ENCODE data around the gene SLF2.

Gene SLF2

DNA sequence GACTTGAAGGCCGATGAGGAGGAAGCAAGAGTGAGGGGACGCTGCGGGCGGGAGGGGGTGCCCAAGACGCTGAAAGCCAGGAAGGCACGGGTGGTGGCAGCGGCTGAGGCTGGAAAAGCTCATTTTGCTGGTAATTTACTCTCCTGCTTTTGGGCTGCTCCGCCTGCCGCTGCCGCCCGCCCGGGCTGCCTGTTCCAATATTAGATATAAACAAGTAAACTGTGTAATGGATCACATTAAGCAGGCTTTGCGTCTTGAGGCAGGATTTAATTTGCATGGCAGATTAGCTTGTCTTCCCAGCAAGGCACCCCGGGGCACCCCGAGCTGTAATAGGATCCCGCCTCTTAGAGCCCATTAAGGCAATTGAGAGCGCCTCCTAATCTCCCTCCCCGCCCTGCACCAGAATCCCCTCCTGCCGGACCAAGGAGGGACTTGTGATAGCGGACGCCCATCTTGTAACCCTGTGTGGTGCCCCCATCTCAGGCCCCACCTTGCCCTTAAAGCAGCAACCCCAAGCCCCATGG lies 46.1 kb upstream of the SLF2 start:
- no peak overlapping the region for H3K4me3 ChIP-seq (replicated peaks; ENCODE audit: low read depth, low read length)
- TF ChIP-seq, protein P1, sequence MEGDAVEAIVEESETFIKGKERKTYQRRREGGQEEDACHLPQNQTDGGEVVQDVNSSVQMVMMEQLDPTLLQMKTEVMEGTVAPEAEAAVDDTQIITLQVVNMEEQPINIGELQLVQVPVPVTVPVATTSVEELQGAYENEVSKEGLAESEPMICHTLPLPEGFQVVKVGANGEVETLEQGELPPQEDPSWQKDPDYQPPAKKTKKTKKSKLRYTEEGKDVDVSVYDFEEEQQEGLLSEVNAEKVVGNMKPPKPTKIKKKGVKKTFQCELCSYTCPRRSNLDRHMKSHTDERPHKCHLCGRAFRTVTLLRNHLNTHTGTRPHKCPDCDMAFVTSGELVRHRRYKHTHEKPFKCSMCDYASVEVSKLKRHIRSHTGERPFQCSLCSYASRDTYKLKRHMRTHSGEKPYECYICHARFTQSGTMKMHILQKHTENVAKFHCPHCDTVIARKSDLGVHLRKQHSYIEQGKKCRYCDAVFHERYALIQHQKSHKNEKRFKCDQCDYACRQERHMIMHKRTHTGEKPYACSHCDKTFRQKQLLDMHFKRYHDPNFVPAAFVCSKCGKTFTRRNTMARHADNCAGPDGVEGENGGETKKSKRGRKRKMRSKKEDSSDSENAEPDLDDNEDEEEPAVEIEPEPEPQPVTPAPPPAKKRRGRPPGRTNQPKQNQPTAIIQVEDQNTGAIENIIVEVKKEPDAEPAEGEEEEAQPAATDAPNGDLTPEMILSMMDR (IDR thresholded peaks at IDR 0.05; ENCODE audit: low read length, missing control alignments): no peak
- no peak for DNase-seq (ENCODE audit: low read depth)

DNA sequence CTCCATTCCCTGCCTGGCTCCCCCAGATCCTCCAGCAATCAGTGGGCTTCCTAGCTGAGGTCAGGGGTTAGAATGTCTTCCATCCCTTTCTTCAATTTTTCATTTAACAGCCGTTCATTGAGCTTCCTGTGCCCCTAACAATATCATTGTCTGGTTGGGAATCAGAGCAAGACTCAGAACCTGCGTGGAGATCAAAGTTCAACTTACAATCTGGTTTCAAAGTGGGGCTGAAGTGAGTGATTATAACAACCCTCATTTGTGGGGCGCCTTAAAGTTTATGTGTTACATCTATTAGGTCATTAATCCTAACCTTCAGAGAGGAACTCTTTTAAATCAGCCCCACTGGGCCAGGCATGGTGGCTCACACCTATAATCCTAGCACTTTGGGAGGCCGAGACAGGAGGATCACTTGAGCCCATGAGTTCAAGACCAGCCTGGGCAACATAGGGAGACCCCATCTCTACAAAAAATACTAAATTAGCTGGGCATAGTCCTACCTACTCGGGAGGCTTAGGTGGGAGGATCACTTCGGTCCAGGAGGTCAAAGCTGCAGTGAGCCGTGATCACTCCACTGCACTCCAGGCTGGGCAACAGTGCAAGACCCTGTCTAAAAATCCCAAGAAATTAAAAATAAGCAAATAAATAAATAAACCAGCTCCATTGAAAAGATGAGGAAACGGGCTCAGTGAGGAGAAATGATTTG lies 45.4 kb upstream of the SLF2 start:
- no peak overlapping the region for H3K4me3 ChIP-seq (replicated peaks; ENCODE audit: low read depth, low read length)
- no peak for DNase-seq (ENCODE audit: low read depth)
- TF ChIP-seq, protein P1 (IDR thresholded peaks at IDR 0.05; ENCODE audit: low read length, missing control alignments): no peak

DNA sequence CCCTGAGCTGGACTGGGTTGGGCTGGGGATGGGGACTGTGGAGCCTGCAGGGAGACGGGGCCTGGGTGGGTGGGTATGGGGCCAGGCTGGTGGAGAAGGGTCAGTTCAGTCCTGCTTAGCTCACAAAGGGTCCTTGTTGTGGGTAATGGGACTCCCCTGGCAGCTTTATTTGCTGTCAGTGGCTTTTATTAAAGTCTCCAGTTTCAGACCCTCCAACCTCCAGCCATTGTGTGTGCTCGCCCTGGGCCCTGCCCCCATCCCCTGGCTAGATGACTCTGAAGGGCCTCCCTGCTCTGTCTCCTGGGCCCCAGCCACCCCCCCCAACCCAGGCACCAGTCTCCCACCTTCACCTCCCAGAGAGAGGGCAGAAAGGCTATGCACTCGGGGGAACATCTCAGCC lies 44.4 kb upstream of the SLF2 start:
- no peak for DNase-seq (ENCODE audit: low read depth)
- TF ChIP-seq, protein P1 (IDR thresholded peaks at IDR 0.05; ENCODE audit: low read length, missing control alignments): no peak
- no peak overlapping the region for H3K4me3 ChIP-seq (replicated peaks; ENCODE audit: low read depth, low read length)

DNA sequence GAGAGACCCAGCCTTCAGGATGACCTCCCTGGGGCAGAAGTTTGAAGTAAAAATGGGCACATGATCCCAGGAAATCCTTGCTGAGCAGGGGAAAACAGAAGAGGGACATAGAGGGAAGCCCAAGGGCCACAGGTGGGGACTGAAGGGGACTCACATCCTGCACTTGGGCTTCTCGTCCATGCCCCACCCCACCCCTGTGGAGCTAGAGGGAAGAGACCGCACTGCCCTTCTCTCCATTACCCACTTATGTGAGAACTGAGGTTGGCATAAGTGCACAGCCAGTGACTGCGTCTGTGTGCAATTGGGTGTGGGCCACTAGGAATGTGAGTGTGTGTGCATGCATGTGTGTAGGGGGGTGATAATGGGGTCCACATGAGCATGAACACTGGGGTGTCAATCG lies 43.4 kb upstream of the SLF2 start:
- no peak for DNase-seq (ENCODE audit: low read depth)
- TF ChIP-seq, protein P1 (IDR thresholded peaks at IDR 0.05; ENCODE audit: low read length, missing control alignments): no peak

DNA sequence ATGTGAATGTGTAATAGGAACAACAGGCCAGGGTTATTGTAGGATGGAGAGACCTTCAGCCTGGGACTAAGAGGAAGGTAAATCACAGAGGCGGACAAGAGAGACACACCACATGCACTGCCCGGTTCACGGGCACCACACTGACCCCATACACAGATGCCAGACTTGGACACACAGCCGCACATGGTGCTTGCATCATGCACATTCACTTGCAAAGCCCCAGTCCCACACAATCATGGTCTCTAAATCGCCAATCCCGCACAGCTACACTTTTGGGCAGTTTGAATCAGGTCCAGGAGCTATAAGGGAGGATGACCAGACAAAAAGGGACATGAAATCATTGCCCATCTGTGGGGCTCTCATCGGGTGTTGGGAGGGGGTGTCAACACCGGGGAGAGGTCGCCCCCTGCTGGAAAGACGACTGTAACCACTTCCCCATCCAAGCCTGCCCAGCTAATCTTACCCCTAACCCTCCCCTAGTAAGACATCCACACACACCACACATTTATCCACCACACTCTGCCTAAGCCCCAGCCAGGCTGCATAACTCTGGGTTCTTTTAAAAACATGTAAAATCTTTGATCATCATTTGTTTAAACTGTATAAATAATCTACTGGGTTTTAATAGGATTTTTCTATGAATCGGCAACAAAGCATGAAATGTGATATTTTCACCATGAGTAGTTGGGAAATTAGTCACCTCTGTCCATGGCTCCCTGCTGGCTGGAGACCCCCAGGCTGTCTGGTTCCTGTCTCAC lies 40.5 kb upstream of the SLF2 start:
- H3K4me3 ChIP-seq (replicated peaks; ENCODE audit: low read depth, low read length): no peak overlapping the region
- TF ChIP-seq, protein P1 (IDR thresholded peaks at IDR 0.05; ENCODE audit: low read length, missing control alignments): peak; percentile 62
- peak; percentile 38 for DNase-seq (ENCODE audit: low read depth)

More for the DNA sequence above, 43.4 kb upstream of the SLF2 start:
- no peak overlapping the region for H3K4me3 ChIP-seq (replicated peaks; ENCODE audit: low read depth, low read length)

DNA sequence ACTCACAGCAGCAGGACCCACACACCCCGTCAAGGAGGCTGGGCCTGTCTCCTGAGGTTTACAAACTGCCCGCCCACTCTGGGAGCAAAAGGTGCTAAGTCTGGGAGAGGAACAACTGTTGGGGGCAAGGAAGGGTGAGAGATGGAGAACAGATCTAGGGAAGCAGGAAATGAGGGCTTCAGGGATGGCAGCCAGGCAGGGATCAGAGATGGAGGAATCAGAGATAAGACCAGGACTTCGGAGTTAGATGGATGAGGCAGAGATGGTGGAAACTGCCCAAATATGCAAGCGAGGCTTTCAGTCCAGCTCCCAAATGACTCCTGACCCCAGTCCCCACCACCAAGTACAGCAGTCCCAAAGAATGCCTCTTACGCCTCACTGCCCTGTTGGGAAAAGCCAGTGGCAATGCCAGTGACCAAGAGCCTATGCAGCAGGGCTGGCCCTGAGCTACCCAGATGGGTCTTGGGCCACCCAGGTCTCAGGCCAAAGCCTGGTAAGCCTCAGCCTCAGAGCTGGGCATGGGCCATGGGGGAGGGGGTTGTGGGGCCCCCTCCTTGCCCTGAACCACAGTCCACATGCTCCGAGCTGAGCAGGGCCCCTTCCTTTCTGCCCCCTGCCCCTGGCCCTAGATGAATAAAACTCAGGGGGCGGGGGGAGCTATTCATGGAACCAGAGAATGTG lies 39.5 kb upstream of the SLF2 start:
- TF ChIP-seq, protein P1 (IDR thresholded peaks at IDR 0.05; ENCODE audit: low read length, missing control alignments): no peak
- DNase-seq (ENCODE audit: low read depth): no peak
- no peak overlapping the region for H3K4me3 ChIP-seq (replicated peaks; ENCODE audit: low read depth, low read length)

Measured in fibroblast of pulmonary artery (primary cell).